ENCODE measurements around the gene HOXB3.

GRCh38 chr17:48584223-48584741, 5.8 kb downstream of the HOXB3 start:
- no peak for TF ChIP-seq POLR2A (IDR thresholded peaks at IDR 0.05)
- TF ChIP-seq CTCF (IDR thresholded peaks at IDR 0.05), result no peak
